GM19468 (cell line): ENCODE data around the gene DAPK1.
A peak's percentile ranks its signal among the peaks of the same experiment; 100 is the strongest.
"Not testable (repeated sequence)": the region's sequence is repeated elsewhere in the genome, so short reads cannot be mapped to it uniquely, and the experiment has no call there.

Source experiments
- ATAC-seq: cut with Tn5 transposase; IDR thresholded peaks from one replicate; pipeline ENCODE4 v1.9.1; 2021; ENCODE audit warnings: mild to moderate bottlenecking, moderate library complexity, moderate number of reproducible peaks; ENCODE audit not compliant: unreplicated experiment; ENCODE audit errors: extremely low read depth

Gene DAPK1

GRCh38 chr9:87535817-87536539 is 38.3 kb downstream of the DAPK1 start:
- peak; percentile 52 for ATAC-seq

- no peak for ATAC-seq
Observed at GRCh38 chr9:87537625-87538024, 40.0 kb downstream of the DAPK1 start.

- no peak for ATAC-seq
Observed at GRCh38 chr9:87540444-87541105, 42.9 kb downstream of the DAPK1 start.

GRCh38 chr9:87541663-87542062 is 44.0 kb downstream of the DAPK1 start:
- ATAC-seq = no peak

- ATAC-seq = no peak
Observed at GRCh38 chr9:87542141-87542540, 44.5 kb downstream of the DAPK1 start.

- no peak for ATAC-seq
Observed at GRCh38 chr9:87543251-87543650, 45.6 kb downstream of the DAPK1 start.

- ATAC-seq = no peak
Observed at GRCh38 chr9:87545858-87546257, 48.2 kb downstream of the DAPK1 start.

- ATAC-seq = no peak
Observed at GRCh38 chr9:87546704-87547103, 49.0 kb downstream of the DAPK1 start.

- ATAC-seq = no peak
Observed at GRCh38 chr9:87547671-87548081, 50.0 kb downstream of the DAPK1 start.

- ATAC-seq = no peak
Observed at GRCh38 chr9:87548159-87548558, 50.5 kb downstream of the DAPK1 start.

GRCh38 chr9:87549088-87549487 is 51.4 kb downstream of the DAPK1 start:
- ATAC-seq = not testable (repeated sequence)

GRCh38 chr9:87549791-87550190 is 52.1 kb downstream of the DAPK1 start:
- no peak for ATAC-seq

- ATAC-seq = no peak
Observed at GRCh38 chr9:87550253-87550954, 52.7 kb downstream of the DAPK1 start.

- ATAC-seq = no peak
Observed at GRCh38 chr9:87551772-87552217, 54.1 kb downstream of the DAPK1 start.

GRCh38 chr9:87554171-87554910 is 56.7 kb downstream of the DAPK1 start:
- ATAC-seq = no peak

GRCh38 chr9:87554976-87555375 is 57.3 kb downstream of the DAPK1 start:
- ATAC-seq = no peak

- no peak for ATAC-seq
Observed at GRCh38 chr9:87556039-87556438, 58.4 kb downstream of the DAPK1 start.

GRCh38 chr9:87556821-87557220 is 59.2 kb downstream of the DAPK1 start:
- no peak for ATAC-seq

- ATAC-seq = no peak
Observed at GRCh38 chr9:87557996-87558395, 60.3 kb downstream of the DAPK1 start.

- no peak for ATAC-seq
Observed at GRCh38 chr9:87558606-87559190, 61.0 kb downstream of the DAPK1 start.
